ENCODE data around the gene NUP214.

NUP214 gene

DNA sequence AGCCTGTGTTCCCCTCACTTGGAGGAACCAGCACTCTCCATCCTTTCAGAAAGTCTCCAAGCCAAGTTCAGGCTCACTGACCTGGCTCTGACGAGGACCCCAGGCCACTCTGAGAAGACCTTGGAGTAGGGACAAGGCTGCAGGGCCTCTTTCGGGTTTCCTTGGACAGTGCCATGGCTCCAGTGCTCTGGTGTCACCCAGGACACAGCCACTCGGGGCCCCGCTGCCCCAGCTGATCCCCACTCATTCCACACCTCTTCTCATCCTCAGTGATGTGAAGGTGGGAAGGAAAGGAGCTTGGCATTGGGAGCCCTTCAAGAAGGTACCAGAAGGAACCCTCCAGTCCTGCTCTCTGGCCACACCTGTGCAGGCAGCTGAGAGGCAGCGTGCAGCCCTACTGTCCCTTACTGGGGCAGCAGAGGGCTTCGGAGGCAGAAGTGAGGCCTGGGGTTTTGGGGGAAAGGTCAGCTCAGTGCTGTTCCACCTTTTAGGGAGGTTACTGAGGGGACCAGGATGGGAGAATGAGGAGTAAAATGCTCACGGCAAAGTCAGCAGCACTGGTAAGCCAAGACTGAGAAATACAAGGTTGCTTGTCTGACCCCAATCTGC, 4.7 kb upstream of the NUP214 start:
- Histone ChIP-seq H3K4me3 (ENCODE audit: low read length) (no peak overlapping the region), H4K20me1 (ENCODE audit: insufficient read depth, low read length) (no peaks in the 10 kb centered on the region), H3K79me2 (ENCODE audit: low read length) (peaks cover 10% of the 10 kb centered on the region), H3K9me3 (ENCODE audit: insufficient read depth, low read length) (no peaks in the 10 kb centered on the region), H3K4me2 (ENCODE audit: low read length) (no peak overlapping the region), H3K4me1 (ENCODE audit: low read length) (0 out of 2 replicates have a peak, but pooled peaks cover 2% of the 10 kb centered on the region), H3K9ac (ENCODE audit: low read length) (no peak overlapping the region), H3K36me3 (replicated peaks; ENCODE audit: low read depth, low read length) (no peaks in the 10 kb centered on the region), H3K27ac (ENCODE audit: low read length) (no peak overlapping the region), H3K27me3 (ENCODE audit: low read depth, low read length) (0 out of 2 replicates have a peak, but pooled peaks cover 14% of the 10 kb centered on the region), H2AFZ (ENCODE audit: low read depth, low read length) (no peak overlapping the region)
- no peak for TF ChIP-seq EZH2phosphoT487 (IDR thresholded peaks at IDR 0.05; ENCODE audit: low read depth)
- TF ChIP-seq, protein P1, sequence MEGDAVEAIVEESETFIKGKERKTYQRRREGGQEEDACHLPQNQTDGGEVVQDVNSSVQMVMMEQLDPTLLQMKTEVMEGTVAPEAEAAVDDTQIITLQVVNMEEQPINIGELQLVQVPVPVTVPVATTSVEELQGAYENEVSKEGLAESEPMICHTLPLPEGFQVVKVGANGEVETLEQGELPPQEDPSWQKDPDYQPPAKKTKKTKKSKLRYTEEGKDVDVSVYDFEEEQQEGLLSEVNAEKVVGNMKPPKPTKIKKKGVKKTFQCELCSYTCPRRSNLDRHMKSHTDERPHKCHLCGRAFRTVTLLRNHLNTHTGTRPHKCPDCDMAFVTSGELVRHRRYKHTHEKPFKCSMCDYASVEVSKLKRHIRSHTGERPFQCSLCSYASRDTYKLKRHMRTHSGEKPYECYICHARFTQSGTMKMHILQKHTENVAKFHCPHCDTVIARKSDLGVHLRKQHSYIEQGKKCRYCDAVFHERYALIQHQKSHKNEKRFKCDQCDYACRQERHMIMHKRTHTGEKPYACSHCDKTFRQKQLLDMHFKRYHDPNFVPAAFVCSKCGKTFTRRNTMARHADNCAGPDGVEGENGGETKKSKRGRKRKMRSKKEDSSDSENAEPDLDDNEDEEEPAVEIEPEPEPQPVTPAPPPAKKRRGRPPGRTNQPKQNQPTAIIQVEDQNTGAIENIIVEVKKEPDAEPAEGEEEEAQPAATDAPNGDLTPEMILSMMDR (IDR thresholded peaks at IDR 0.05; ENCODE audit: low read depth, low read length) = no peak

DNA sequence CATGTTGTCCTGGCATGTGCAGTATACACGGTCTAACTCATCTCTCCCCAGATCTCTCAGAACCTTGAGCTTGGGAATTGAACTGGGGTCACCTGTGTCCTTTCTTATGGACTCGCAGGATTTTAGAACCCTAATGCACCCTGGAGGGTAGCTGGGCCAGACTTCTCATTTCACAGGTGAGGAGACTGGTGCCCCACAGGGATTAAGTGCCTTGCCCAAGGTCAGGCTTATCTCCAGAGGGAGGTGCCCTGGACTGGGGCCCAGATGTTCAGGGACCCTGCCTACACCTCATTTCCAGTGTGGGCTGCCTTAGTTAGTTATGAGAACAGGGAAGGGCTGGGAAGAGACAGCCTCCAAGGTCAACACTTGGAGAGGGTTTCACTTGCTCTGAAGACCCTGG, 4.0 kb upstream of the NUP214 start:
- no peaks in the 10 kb centered on the region for H3K9me3 ChIP-seq (ENCODE audit: insufficient read depth, low read length)
- H2AFZ ChIP-seq (ENCODE audit: low read depth, low read length) = no peak overlapping the region
- no peaks in the 10 kb centered on the region for H4K20me1 ChIP-seq (ENCODE audit: insufficient read depth, low read length)
- H3K36me3 ChIP-seq (replicated peaks; ENCODE audit: low read depth, low read length) = no peaks in the 10 kb centered on the region
- TF ChIP-seq EZH2phosphoT487 (IDR thresholded peaks at IDR 0.05; ENCODE audit: low read depth) = no peak
- TF ChIP-seq, protein P1 (IDR thresholded peaks at IDR 0.05; ENCODE audit: low read depth, low read length) = no peak
- peaks cover 16% of the 10 kb centered on the region for H3K79me2 ChIP-seq (ENCODE audit: low read length)
- H3K9ac ChIP-seq (ENCODE audit: low read length) = no peak overlapping the region
- no peak overlapping the region for H3K4me3 ChIP-seq (ENCODE audit: low read length)
- H3K4me1 ChIP-seq (ENCODE audit: low read length) = peaks cover 4% of the 10 kb centered on the region
- 0 out of 2 replicates have a peak, but pooled peaks cover 14% of the 10 kb centered on the region for H3K27me3 ChIP-seq (ENCODE audit: low read depth, low read length)
- H3K27ac ChIP-seq (ENCODE audit: low read length) = no peak overlapping the region
- no peak overlapping the region for H3K4me2 ChIP-seq (ENCODE audit: low read length)

DNA sequence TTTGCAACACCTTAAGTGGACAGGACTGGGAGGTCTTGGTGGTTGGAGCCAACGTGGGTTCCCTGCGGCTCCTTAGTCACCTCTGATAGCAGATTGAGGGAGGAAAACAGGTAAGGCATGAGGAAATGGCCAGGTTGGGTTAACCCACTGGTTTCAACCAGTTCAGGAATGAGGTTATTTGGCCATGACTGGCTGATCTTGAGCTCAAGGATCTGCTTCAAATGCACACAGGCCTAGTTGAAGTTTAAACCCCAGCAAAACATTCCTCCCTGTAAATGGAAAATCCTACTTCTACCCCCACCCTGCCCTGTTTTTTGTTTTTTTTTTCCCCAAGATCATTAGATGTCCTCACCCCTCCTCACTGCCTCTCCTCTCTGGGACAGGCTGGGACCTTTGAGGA, 3.2 kb upstream of the NUP214 start:
- Histone ChIP-seq H4K20me1 (ENCODE audit: insufficient read depth, low read length) (no peaks in the 10 kb centered on the region), H2AFZ (ENCODE audit: low read depth, low read length) (no peak overlapping the region), H3K36me3 (replicated peaks; ENCODE audit: low read depth, low read length) (no peaks in the 10 kb centered on the region), H3K27ac (ENCODE audit: low read length) (no peak overlapping the region), H3K9me3 (ENCODE audit: insufficient read depth, low read length) (no peaks in the 10 kb centered on the region), H3K4me3 (ENCODE audit: low read length) (no peak overlapping the region), H3K27me3 (ENCODE audit: low read depth, low read length) (0 out of 2 replicates have a peak, but pooled peaks cover 7% of the 10 kb centered on the region), H3K9ac (ENCODE audit: low read length) (no peak overlapping the region), H3K79me2 (ENCODE audit: low read length) (peaks cover 25% of the 10 kb centered on the region), H3K4me1 (ENCODE audit: low read length) (peaks cover 10% of the 10 kb centered on the region), H3K4me2 (ENCODE audit: low read length) (no peak overlapping the region)
- no peak for TF ChIP-seq EZH2phosphoT487 (IDR thresholded peaks at IDR 0.05; ENCODE audit: low read depth)
- TF ChIP-seq, protein P1 (IDR thresholded peaks at IDR 0.05; ENCODE audit: low read depth, low read length) = no peak

DNA sequence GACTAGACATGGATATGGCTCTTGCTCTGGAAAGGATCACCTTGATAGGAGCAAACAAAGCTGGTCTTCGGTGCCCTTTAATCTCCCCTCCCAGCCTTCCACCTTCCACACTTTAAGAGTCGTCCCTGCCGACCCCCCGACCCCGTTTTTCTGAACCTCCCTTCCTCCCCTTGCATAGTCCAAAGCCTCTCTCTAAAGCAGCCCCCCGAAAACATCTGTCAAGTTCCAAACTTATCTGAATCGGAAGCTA, 423 bp upstream of the NUP214 start:
- H3K4me2 ChIP-seq (ENCODE audit: low read length) = peak overlapping the region; percentile 86
- peak overlapping the region; percentile 92 for H3K4me3 ChIP-seq (ENCODE audit: low read length)
- TF ChIP-seq, protein P1 (IDR thresholded peaks at IDR 0.05; ENCODE audit: low read depth, low read length) = no peak
- TF ChIP-seq EZH2phosphoT487 (IDR thresholded peaks at IDR 0.05; ENCODE audit: low read depth) = no peak
- H3K36me3 ChIP-seq (replicated peaks; ENCODE audit: low read depth, low read length) = peaks cover 24% of the 10 kb centered on the region
- no peaks in the 10 kb centered on the region for H3K27me3 ChIP-seq (ENCODE audit: low read depth, low read length)
- H3K79me2 ChIP-seq (ENCODE audit: low read length) = peaks cover 32% of the 10 kb centered on the region
- H4K20me1 ChIP-seq (ENCODE audit: insufficient read depth, low read length) = no peaks in the 10 kb centered on the region
- H2AFZ ChIP-seq (ENCODE audit: low read depth, low read length) = peak overlapping the region; percentile 57; the same call in 1 of the 2 replicates
- peak overlapping the region; percentile 70 for H3K27ac ChIP-seq (ENCODE audit: low read length)
- H3K9ac ChIP-seq (ENCODE audit: low read length) = peak overlapping the region; percentile 100
- H3K9me3 ChIP-seq (ENCODE audit: insufficient read depth, low read length) = no peaks in the 10 kb centered on the region
- H3K4me1 ChIP-seq (ENCODE audit: low read length) = peaks cover 10% of the 10 kb centered on the region
